ENCODE results near the gene NABP2.

DNA sequence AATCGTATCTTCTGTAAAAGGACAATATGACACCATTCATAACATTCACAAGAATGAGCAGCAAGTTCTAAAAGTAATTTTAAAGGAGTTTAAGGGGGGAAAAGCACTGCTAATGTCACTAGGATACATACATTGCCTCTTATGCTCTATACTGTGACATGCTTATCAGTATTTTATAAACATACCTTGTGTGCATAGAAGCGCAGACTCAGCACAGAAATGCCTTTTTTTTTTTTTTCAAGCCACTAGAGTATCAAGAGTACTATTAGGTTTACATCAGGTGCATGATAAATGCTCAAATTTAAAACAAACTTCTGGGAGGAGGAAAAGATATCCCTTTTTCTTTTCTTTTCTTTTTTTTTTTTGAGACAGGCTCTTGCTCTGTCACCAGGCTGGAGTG lies 21.3 kb upstream of the NABP2 start:
- TF ChIP-seq POLR2A (IDR thresholded peaks at IDR 0.05): no peak
- TF ChIP-seq, protein P1, sequence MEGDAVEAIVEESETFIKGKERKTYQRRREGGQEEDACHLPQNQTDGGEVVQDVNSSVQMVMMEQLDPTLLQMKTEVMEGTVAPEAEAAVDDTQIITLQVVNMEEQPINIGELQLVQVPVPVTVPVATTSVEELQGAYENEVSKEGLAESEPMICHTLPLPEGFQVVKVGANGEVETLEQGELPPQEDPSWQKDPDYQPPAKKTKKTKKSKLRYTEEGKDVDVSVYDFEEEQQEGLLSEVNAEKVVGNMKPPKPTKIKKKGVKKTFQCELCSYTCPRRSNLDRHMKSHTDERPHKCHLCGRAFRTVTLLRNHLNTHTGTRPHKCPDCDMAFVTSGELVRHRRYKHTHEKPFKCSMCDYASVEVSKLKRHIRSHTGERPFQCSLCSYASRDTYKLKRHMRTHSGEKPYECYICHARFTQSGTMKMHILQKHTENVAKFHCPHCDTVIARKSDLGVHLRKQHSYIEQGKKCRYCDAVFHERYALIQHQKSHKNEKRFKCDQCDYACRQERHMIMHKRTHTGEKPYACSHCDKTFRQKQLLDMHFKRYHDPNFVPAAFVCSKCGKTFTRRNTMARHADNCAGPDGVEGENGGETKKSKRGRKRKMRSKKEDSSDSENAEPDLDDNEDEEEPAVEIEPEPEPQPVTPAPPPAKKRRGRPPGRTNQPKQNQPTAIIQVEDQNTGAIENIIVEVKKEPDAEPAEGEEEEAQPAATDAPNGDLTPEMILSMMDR (IDR thresholded peaks at IDR 0.05): no peak
